Right kidney (tissue), 9 donors: ENCODE results near the gene NR3C2.

Experiments
- DNase-seq: peaks from one replicate; pipeline ENCODE4 v3.0.0-alpha.2; 2016
- long read RNA-seq, 8 donors: transcript quantifications; one replicate each; lab custom pipeline, GENCODE V29; 2026

Gene NR3C2
- long read RNA-seq, donor 1, result 0 reads
- long read RNA-seq, donor 2, result 0 reads
- long read RNA-seq, donor 3, full-length matches to known transcripts, result 1 of 1 reads
- long read RNA-seq, donor 3, partial matches to known transcripts, result 0 of 1 reads
- long read RNA-seq, donor 3, other reads (novel, unspliced or antisense), result 0 of 1 reads
- long read RNA-seq, donor 4, partial matches to known transcripts, result 5 of 5 reads
- long read RNA-seq, donor 4, other reads (novel, unspliced or antisense), result 0 of 5 reads
- long read RNA-seq, donor 5, result 0 reads
- long read RNA-seq, donor 6, result 0 reads
- long read RNA-seq, donor 7, partial matches to known transcripts, result 0 of 2 reads
- long read RNA-seq, donor 7, other reads (novel, unspliced or antisense), result 0 of 2 reads
- long read RNA-seq, donor 8, full-length matches to known transcripts, result 2 of 2 reads
- long read RNA-seq, donor 8, partial matches to known transcripts, result 0 of 2 reads
- long read RNA-seq, donor 8, other reads (novel, unspliced or antisense), result 0 of 2 reads

GRCh38 chr4:148441986-148442831 lies at the start of gene NR3C2:
Gene NR3C2, minus strand, starts transcription at chr4:148442414.
- peak; percentile 94 for DNase-seq

GRCh38 chr4:148487181-148487580 lies 45.0 kb upstream of the NR3C2 start:
- DNase-seq, result no peak

GRCh38 chr4:148481636-148482035 lies 39.4 kb upstream of the NR3C2 start:
- DNase-seq, result no peak

GRCh38 chr4:148477276-148477675 lies 35.1 kb upstream of the NR3C2 start:
- no peak for DNase-seq

GRCh38 chr4:148469938-148470337 lies 27.7 kb upstream of the NR3C2 start:
- DNase-seq, result no peak

GRCh38 chr4:148454835-148455234 lies 12.6 kb upstream of the NR3C2 start:
- DNase-seq, result no peak

- DNase-seq, result no peak
These were observed 11.6 kb upstream of the NR3C2 start for GRCh38 chr4:148453833-148454232.

- no peak for DNase-seq
These were observed 10.8 kb upstream of the NR3C2 start for GRCh38 chr4:148452970-148453369.

GRCh38 chr4:148449921-148450320 lies 7.7 kb upstream of the NR3C2 start:
- DNase-seq, result no peak

- DNase-seq, result no peak
These were observed 5.9 kb upstream of the NR3C2 start for GRCh38 chr4:148448141-148448540.

GRCh38 chr4:148447681-148448080 lies 5.5 kb upstream of the NR3C2 start:
- DNase-seq, result no peak

- no peak for DNase-seq
These were observed 3.7 kb upstream of the NR3C2 start for GRCh38 chr4:148445860-148446330.

- DNase-seq, result peak; percentile 66
These were observed 3.1 kb upstream of the NR3C2 start for GRCh38 chr4:148445071-148445859.

GRCh38 chr4:148444296-148445070 lies 2.3 kb upstream of the NR3C2 start:
- peak; percentile 78 for DNase-seq

GRCh38 chr4:148443512-148444295 lies 1.5 kb upstream of the NR3C2 start:
- DNase-seq, result peak; percentile 68

GRCh38 chr4:148442832-148443511 lies 758 bp upstream of the NR3C2 start:
- no peak for DNase-seq

- DNase-seq, result no peak
These were observed 609 bp downstream of the NR3C2 start for GRCh38 chr4:148441624-148441985.

GRCh38 chr4:148438047-148438446 lies 4.2 kb downstream of the NR3C2 start:
- no peak for DNase-seq

GRCh38 chr4:148437439-148437838 lies 4.8 kb downstream of the NR3C2 start:
- DNase-seq, result no peak

GRCh38 chr4:148436512-148436911 lies 5.7 kb downstream of the NR3C2 start:
- DNase-seq, result no peak
